HCT116 (cell line): ENCODE results near the gene LYL1. TPM values are rescaled to one million over a fixed set of nuclear protein-coding genes. Genes with fewer than 3 reads are reported as not detected.

Experiments
- ATAC-seq: fragments of 200-7000 bp; cut with Tn5 transposase; 2 replicates; pipeline ENCODE4 v1.9.1; 2020; ENCODE audit warnings: mild to moderate bottlenecking, moderate library complexity
- BruUV-seq: library from RNA; stranded (reverse); fragments of 400-500 nt; replicated peaks from 2 replicates; lab custom pipeline; 2021; lab: Mats Ljungman, UMichigan
- CTCF ChIA-PET: fragments of 300-600 bp; sonication (Branson Sonifier 250); formaldehyde crosslinking; loops from one replicate; lab custom pipeline; 2021; ENCODE audit warnings: antibody characterized with exemption; lab: Charles Lee
- POLR2A ChIA-PET: fragments of 300-600, 350-600 bp; sonication (Branson Sonifier 250); formaldehyde crosslinking; loops from one replicate; lab custom pipeline; 2021; ENCODE audit warnings: antibody characterized with exemption; lab: Charles Lee
- RAD21 ChIA-PET, 2 experiments: fragments of 300-600 bp; sonication (Branson Sonifier 250); formaldehyde crosslinking; loops; one replicate each; lab custom pipeline; 2023; ENCODE audit warnings: low total read pairs in 2 of 2; ENCODE audit not compliant: uncharacterized antibody in 2 of 2, unreplicated experiment in 2 of 2, low non-redundant PET in 1 of 2; lab: Charles Lee
- DNase-seq: peaks from one replicate; pipeline ENCODE4 v3.0.0-alpha.2; 2010; ENCODE audit warnings: low read depth, low spot score
- H2AFZ ChIP-seq: fragments of 200-600 bp; shearing (Covaris generic), sonication (generic); 2 replicates; pipeline ENCODE4 v1.6.1; 2017; ENCODE audit warnings: low read depth, mixed run types, mixed read lengths, antibody characterized with exemption, low read length; ENCODE audit not compliant: poor library complexity, severe bottlenecking
- H3K27ac ChIP-seq: 2 replicates; pipeline ENCODE4 v1.5.1; 2012; ENCODE audit warnings: low read depth, low read length
- H3K27me3 ChIP-seq: fragments of 200-600 bp; sonication (generic); 2 replicates; pipeline ENCODE4 v1.6.1; 2016; ENCODE audit warnings: mixed run types, low read length, mixed read lengths; ENCODE audit not compliant: insufficient read depth
- H3K36me3 ChIP-seq, 2 experiments: fragments of 200-500 bp in 1 of 2; fragments of 200-600 bp in 1 of 2; sonication (Bioruptor generic) in 1 of 2; sonication (generic) in 1 of 2; 2 replicates each; pipeline versions ENCODE4 v1.5.1 to v1.6.1; 2014 to 2016; ENCODE audit warnings: low read length in 2 of 2, inconsistent platforms in 1 of 2, mixed read lengths in 1 of 2, mixed run types in 1 of 2; ENCODE audit not compliant: insufficient read depth in 2 of 2, control insufficient read depth in 1 of 2
- H3K4me1 ChIP-seq, 2 experiments: fragments of 200-600 bp in 1 of 2; sonication (generic) in 1 of 2; 2 replicates each; pipeline versions ENCODE4 v1.5.1 to v1.6.1; 2012 to 2017; ENCODE audit warnings: low read length in 2 of 2, inconsistent platforms in 1 of 2, mild to moderate bottlenecking in 1 of 2, mixed read lengths in 1 of 2, mixed run types in 1 of 2, moderate library complexity in 1 of 2; ENCODE audit not compliant: insufficient read depth in 2 of 2, control insufficient read depth in 1 of 2
- H3K4me2 ChIP-seq: fragments of 200-600 bp; sonication (generic); 2 replicates; pipeline ENCODE4 v1.6.1; 2017; ENCODE audit warnings: mixed run types, low read length, mixed read lengths
- H3K4me3 ChIP-seq, 2 experiments: fragments of 200-600 bp in 1 of 2; sonication (generic) in 1 of 2; replicated peaks in 1 of 2; 2 replicates each; pipeline ENCODE4 v1.5.1; 2011 to 2016; ENCODE audit warnings: low read length in 2 of 2, control low read depth in 1 of 2, low read depth in 1 of 2, mild to moderate bottlenecking in 1 of 2, mixed read lengths in 1 of 2, mixed run types in 1 of 2
- H3K79me2 ChIP-seq: fragments of 200-600 bp; sonication (generic); 2 replicates; pipeline ENCODE4 v1.6.1; 2017; ENCODE audit warnings: mild to moderate bottlenecking, mixed run types, low read length, moderate library complexity, mixed read lengths; ENCODE audit not compliant: insufficient read depth
- H3K9ac ChIP-seq: fragments of 200-600 bp; sonication (generic); 2 replicates; pipeline ENCODE4 v1.6.1; 2016; ENCODE audit warnings: low read length, mixed read lengths
- H3K9me2 ChIP-seq: fragments of 200-600 bp; sonication (generic), shearing (Covaris generic); 2 replicates; pipeline ENCODE4 v1.6.1; 2017; ENCODE audit warnings: mixed run types, mild to moderate bottlenecking, moderate library complexity; ENCODE audit not compliant: insufficient read depth
- H3K9me3 ChIP-seq, 2 experiments: fragments of 200-500 bp in 1 of 2; fragments of 200-600 bp in 1 of 2; sonication (Bioruptor generic) in 1 of 2; sonication (generic) in 1 of 2; 2 replicates each; pipeline ENCODE4 v1.6.1; 2014 to 2017; ENCODE audit warnings: low read length in 2 of 2, mixed read lengths in 2 of 2, inconsistent platforms in 1 of 2, low read depth in 1 of 2, mild to moderate bottlenecking in 1 of 2, mixed run types in 1 of 2, moderate library complexity in 1 of 2; ENCODE audit not compliant: control insufficient read depth in 1 of 2, insufficient read depth in 1 of 2
- H4K20me1 ChIP-seq: fragments of 200-600 bp; sonication (generic), shearing (Covaris generic); 2 replicates; pipeline ENCODE4 v1.6.1; 2017; ENCODE audit warnings: mixed run types, mild to moderate bottlenecking, moderate library complexity; ENCODE audit not compliant: insufficient read depth
- CEBPB ChIP-seq: IDR thresholded peaks from 2 replicates; pipeline ENCODE4 v1.6.1; 2012; ENCODE audit warnings: low read depth
- ELF1 ChIP-seq: IDR thresholded peaks from 2 replicates; pipeline ENCODE4 v1.6.1; 2012; ENCODE audit warnings: low read depth, borderline replicate concordance
- EZH2phosphoT487 ChIP-seq: fragments of 200-600 bp; IDR thresholded peaks from 2 replicates; pipeline ENCODE4 v1.6.1; 2018; ENCODE audit warnings: antibody characterized with exemption, borderline replicate concordance
- FOSL1 ChIP-seq: IDR thresholded peaks from 2 replicates; pipeline ENCODE4 v1.6.1; 2012; ENCODE audit warnings: low read depth
- MAX ChIP-seq: IDR thresholded peaks from 2 replicates; pipeline ENCODE4 v1.6.1; 2012
- RAD21 ChIP-seq: IDR thresholded peaks from 2 replicates; pipeline ENCODE4 v1.6.1; 2012; ENCODE audit warnings: low read depth, mild to moderate bottlenecking
- REST ChIP-seq: IDR thresholded peaks from 2 replicates; pipeline ENCODE4 v1.6.1; 2012; ENCODE audit warnings: low read depth
- SP1 ChIP-seq: IDR thresholded peaks from 2 replicates; pipeline ENCODE4 v1.6.1; 2012; ENCODE audit warnings: low read depth
- intact Hi-C: fragments of 100-400 bp; cut with micrococcal nuclease; formaldehyde crosslinking; loops from 2 replicates; pipeline ENCODE4 v1.10.0; 2022
- total RNA-seq: library from RNA; stranded (reverse); gene quantifications from one replicate; pipeline ENCODE4 v1.2.1, GENCODE V29; 2021; ENCODE audit not compliant: unreplicated experiment
- TF ChIP-seq, protein P1 (sequence below): IDR thresholded peaks from 2 replicates; pipeline ENCODE4 v1.6.1; 2012
- TF ChIP-seq, protein P2 (sequence below): IDR thresholded peaks from 2 replicates; pipeline ENCODE4 v1.6.1; 2011; ENCODE audit warnings: mild to moderate bottlenecking, low read length, moderate library complexity; ENCODE audit not compliant: insufficient replicate concordance; ENCODE audit errors: extremely low read depth

LYL1 gene
- total RNA-seq, 1 experiment from 2014 or later, result 2.6 TPM

GRCh38 chr19:13132471-13133180 is 30.0 kb upstream of the LYL1 start:
- no peak overlapping the region for H3K9ac ChIP-seq
- H3K9me3 ChIP-seq, result no peaks in the 10 kb centered on the region
- H3K4me3 ChIP-seq, result no peak overlapping the region
- H3K4me2 ChIP-seq, result no peak overlapping the region
- peaks cover 72% of the 10 kb centered on the region for H3K79me2 ChIP-seq
- BruUV-seq, result no TSS peak
- H3K27me3 ChIP-seq, result no peaks in the 10 kb centered on the region
- POLR2A ChIA-PET, result no interaction called here
- RAD21 ChIA-PET, result no interaction called here
- DNase-seq (no peak), ATAC-seq (no peak)
- no peak overlapping the region for H3K27ac ChIP-seq
- no peak overlapping the region for H2AFZ ChIP-seq
- intact Hi-C loops, result no loop called here
- peaks cover 9% of the 10 kb centered on the region; the same call in 1 of the 2 replicates for H4K20me1 ChIP-seq
- no peak for TF ChIP-seq FOSL1
- peaks cover 2 to 38% of the 10 kb centered on the region in 2 experiments; a peak in 3 of 4 replicates for H3K4me1 ChIP-seq
- H3K36me3 ChIP-seq, result peaks cover 8 to 26% of the 10 kb centered on the region in 2 experiments; a peak in 3 of 4 replicates
- CTCF ChIA-PET, result no interaction called here
- no peaks in the 10 kb centered on the region for H3K9me2 ChIP-seq

DNA sequence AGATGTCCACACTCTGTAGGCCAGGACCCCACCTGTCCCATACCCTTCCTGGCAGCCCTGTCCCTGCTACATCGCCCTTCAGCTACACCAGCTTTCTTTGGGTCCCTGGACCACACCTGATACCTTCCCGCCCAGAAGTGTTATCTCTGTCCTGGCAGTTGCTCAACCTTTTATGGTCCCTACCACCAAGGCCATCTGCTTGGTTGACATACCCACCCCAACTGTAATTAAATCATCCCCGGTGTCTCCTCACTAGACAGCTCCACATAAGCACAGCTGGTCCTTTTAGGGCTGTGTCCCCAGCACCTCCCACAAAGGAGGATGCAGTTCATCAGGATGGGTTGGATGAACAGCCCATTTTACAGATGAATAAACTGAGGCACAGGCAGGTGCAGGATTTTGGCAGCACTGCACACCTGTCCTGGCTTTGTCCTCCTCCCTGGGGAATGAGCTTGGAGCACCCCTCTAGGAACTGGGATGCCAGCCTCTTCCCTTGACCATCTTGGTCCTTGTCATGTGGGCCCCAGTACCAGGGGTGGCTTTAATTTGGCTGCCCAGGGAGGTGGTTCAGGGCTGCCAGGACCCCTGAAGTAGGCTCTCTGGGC is 28.3 kb upstream of the LYL1 start:
- ChIA-PET CTCF (interaction anchor here (0.5 kb wide), 1 partner anchor 64 kb away, joined by 3 read pairs; no protein-coding TSS in a partner anchor), POLR2A (interaction anchor here (1.1 kb wide), 1 partner anchor 11 kb away, joined by 3 read pairs; no protein-coding TSS in a partner anchor)
- BruUV-seq, result no TSS peak

More for the DNA sequence above, 28.3 kb upstream of the LYL1 start:
- H3K4me3 ChIP-seq, result no peak overlapping the region
- H4K20me1 ChIP-seq, result peaks cover 9% of the 10 kb centered on the region; the same call in 1 of the 2 replicates
- H3K9me2 ChIP-seq, result no peaks in the 10 kb centered on the region
- H3K4me1 ChIP-seq, result peaks cover 2 to 43% of the 10 kb centered on the region in 2 experiments; a peak in 3 of 4 replicates
- H3K9me3 ChIP-seq, result no peaks in the 10 kb centered on the region
- intact Hi-C loops, result no loop called here
- peaks cover 0 to 24% of the 10 kb centered on the region in 2 experiments; a peak in 1 of 4 replicates for H3K36me3 ChIP-seq
- no peak for ATAC-seq
- RAD21 ChIA-PET, result no interaction called here
- H2AFZ ChIP-seq, result no peak overlapping the region
- no peaks in the 10 kb centered on the region for H3K27me3 ChIP-seq
- DNase-seq, result no peak
- peaks cover 88% of the 10 kb centered on the region for H3K79me2 ChIP-seq
- H3K9ac ChIP-seq, result no peak overlapping the region
- no peak overlapping the region for H3K4me2 ChIP-seq
- no peak for TF ChIP-seq SP1
- TF ChIP-seq ELF1, result no peak
- TF ChIP-seq, protein P1, sequence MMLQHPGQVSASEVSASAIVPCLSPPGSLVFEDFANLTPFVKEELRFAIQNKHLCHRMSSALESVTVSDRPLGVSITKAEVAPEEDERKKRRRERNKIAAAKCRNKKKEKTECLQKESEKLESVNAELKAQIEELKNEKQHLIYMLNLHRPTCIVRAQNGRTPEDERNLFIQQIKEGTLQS, result no peak
- TF ChIP-seq, protein P2, sequence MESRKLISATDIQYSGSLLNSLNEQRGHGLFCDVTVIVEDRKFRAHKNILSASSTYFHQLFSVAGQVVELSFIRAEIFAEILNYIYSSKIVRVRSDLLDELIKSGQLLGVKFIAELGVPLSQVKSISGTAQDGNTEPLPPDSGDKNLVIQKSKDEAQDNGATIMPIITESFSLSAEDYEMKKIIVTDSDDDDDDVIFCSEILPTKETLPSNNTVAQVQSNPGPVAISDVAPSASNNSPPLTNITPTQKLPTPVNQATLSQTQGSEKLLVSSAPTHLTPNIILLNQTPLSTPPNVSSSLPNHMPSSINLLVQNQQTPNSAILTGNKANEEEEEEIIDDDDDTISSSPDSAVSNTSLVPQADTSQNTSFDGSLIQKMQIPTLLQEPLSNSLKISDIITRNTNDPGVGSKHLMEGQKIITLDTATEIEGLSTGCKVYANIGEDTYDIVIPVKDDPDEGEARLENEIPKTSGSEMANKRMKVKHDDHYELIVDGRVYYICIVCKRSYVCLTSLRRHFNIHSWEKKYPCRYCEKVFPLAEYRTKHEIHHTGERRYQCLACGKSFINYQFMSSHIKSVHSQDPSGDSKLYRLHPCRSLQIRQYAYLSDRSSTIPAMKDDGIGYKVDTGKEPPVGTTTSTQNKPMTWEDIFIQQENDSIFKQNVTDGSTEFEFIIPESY, result no peak
- TF ChIP-seq REST, result no peak
- no peak for TF ChIP-seq RAD21
- no peak for TF ChIP-seq CEBPB
- no peak for TF ChIP-seq EZH2phosphoT487
- TF ChIP-seq MAX, result no peak
- H3K27ac ChIP-seq, result peak overlapping the region; percentile 26; the same call in 1 of the 2 replicates
